Globus pallidus (tissue), 1 donor: ENCODE results near the gene INTS14.

Source experiments
- DNase-seq: peaks from one replicate; pipeline ENCODE4 v3.0.0-alpha.2; 2015; ENCODE audit warnings: low spot score

The INTS14 gene

GRCh38 chr15:65610871-65611718 lies at the start of gene INTS14:
Gene INTS14 (minus strand): TSS chr15:65611131. CDS start chr15:65607380, 3,751 bp downstream.
- peak; percentile 96 for DNase-seq

GRCh38 chr15:65659502-65660052 lies 48.6 kb upstream of the INTS14 start:
- no peak for DNase-seq

- DNase-seq: no peak
Observed at GRCh38 chr15:65655457-65655856, 44.5 kb upstream of the INTS14 start.

GRCh38 chr15:65655026-65655425 lies 44.1 kb upstream of the INTS14 start:
- DNase-seq: no peak

- no peak for DNase-seq
Observed at GRCh38 chr15:65653801-65654521, 43.0 kb upstream of the INTS14 start.

- no peak for DNase-seq
Observed at GRCh38 chr15:65653341-65653740, 42.4 kb upstream of the INTS14 start.

- no peak for DNase-seq
Observed at GRCh38 chr15:65651831-65652749, 41.2 kb upstream of the INTS14 start.

- no peak for DNase-seq
Observed at GRCh38 chr15:65651042-65651322, 40.1 kb upstream of the INTS14 start.

- DNase-seq: no peak
Observed at GRCh38 chr15:65650312-65651041, 39.5 kb upstream of the INTS14 start.

- no peak for DNase-seq
Observed at GRCh38 chr15:65646486-65646885, 35.6 kb upstream of the INTS14 start.

- DNase-seq: no peak
Observed at GRCh38 chr15:65645392-65645791, 34.5 kb upstream of the INTS14 start.

- DNase-seq: no peak
Observed at GRCh38 chr15:65644282-65644681, 33.4 kb upstream of the INTS14 start.

GRCh38 chr15:65642594-65642993 lies 31.7 kb upstream of the INTS14 start:
- DNase-seq: no peak

GRCh38 chr15:65641768-65642475 lies 31.0 kb upstream of the INTS14 start:
- peak; percentile 35 for DNase-seq

- no peak for DNase-seq
Observed at GRCh38 chr15:65639509-65639908, 28.6 kb upstream of the INTS14 start.

- DNase-seq: peak; percentile 77
Observed at GRCh38 chr15:65638681-65639089, 27.8 kb upstream of the INTS14 start.

- DNase-seq: no peak
Observed at GRCh38 chr15:65638109-65638508, 27.2 kb upstream of the INTS14 start.

- no peak for DNase-seq
Observed at GRCh38 chr15:65634356-65634755, 23.4 kb upstream of the INTS14 start.

- no peak for DNase-seq
Observed at GRCh38 chr15:65633752-65634151, 22.8 kb upstream of the INTS14 start.

- no peak for DNase-seq
Observed at GRCh38 chr15:65632780-65633375, 21.9 kb upstream of the INTS14 start.
